Inflammatory macrophage (primary cell): Measurements from ENCODE around the gene MAML3.
"Not testable (repeated sequence)": the region's sequence is repeated elsewhere in the genome, so short reads cannot be mapped to it uniquely, and the experiment has no call there.

ENCODE experiments used
- DNase-seq, 2 donors: peaks; one replicate each; pipeline ENCODE4 v3.0.0-alpha.2; 2020 to 2022

MAML3 gene

DNA sequence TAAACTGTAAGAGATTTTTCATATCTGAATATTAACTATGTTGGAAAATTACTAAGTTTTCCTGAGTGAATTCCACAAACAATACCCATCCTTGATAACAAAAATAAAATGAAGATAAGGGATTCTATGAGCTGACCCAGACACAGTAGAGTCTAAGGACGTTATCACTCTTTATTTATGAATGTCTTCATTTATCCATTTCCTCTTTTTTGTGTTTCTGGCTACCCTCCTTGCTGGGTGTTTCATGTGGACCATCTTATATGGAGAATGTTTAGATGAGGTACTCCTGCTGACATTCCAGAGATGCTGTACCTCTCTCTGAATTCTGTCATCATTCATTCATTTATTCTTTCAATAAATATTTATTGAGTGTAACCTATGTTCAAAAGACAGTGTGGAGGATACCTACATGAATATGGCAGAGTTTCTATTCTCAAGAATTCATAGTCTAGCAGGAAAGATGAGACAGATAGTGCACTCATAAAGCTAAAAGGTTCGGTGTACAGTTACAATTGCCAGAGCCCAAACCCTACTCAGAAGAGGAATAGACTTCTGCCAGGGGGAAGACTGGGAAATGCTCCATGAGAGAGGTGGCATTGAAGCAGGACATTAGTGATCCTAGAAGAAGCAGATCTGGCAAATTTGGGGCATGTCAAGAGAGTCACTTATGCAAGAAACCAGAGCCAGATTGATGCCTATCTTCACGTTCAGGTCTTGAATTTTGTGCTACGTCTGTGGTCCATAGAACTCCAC is 195.8 kb downstream of the MAML3 start:
- DNase-seq = no peak

DNA sequence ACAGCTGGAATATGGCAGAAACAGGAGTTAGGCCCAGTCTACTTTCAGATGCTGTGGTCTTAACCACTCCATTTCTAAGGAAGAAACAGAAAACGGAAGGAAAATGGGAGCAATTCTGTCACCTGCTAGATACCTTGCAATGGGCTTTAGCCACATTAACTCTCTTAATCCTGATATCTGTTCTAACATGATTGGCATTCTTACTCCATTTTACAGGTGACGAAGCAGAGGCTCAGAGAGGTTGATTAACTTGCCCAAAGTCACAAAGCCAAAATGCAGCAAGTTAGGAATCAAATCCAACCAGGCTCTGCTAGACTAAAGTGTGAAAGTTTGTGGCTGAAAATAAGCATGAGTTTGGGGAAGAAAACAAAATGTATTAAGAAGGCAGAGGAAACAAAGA is 196.9 kb downstream of the MAML3 start:
- DNase-seq = no peak

DNA sequence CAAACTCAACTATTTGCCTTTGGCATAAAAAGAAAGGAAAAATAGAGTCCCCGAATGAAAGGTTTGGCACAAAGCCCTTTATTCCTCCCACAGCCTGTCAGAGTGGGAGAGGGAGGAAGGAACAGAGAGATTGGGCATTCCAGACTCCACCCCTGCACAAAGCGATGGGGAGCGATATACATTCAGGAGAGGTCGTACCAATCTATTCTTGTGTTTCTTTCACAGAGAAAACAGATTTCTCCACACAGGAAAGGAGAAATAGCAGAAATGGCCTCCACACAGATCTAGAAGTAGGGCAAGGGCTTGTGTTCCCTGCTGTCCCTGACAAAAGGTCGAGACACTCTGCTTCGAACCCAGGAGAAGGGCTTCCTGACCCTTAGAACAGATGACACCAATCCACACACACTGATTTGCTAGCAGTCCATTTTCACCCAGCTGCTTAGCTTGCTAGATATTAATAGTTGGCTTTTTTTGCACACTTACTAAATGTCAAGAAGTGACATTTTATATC is 197.4 kb downstream of the MAML3 start:
- DNase-seq = no peak

DNA sequence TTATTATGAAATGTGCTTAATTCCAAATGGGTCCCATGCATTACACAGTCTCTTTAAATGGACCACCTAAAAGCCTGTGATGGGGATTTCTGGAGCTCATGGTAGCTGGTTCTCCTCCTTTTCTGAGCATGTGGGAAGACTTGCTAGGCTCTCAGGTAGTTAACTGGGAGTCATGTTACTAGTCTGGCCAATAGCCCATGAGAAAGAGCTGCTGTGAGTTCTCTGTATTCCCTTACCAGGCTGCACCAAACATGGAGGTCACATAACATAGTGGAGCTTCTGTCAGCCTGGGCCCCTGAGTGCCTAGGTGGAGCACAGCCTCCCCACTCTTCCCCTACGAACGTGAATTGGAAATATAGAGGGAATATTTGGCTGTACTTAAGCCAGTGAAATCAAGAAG is 198.4 kb downstream of the MAML3 start:
- no peak for DNase-seq

DNA sequence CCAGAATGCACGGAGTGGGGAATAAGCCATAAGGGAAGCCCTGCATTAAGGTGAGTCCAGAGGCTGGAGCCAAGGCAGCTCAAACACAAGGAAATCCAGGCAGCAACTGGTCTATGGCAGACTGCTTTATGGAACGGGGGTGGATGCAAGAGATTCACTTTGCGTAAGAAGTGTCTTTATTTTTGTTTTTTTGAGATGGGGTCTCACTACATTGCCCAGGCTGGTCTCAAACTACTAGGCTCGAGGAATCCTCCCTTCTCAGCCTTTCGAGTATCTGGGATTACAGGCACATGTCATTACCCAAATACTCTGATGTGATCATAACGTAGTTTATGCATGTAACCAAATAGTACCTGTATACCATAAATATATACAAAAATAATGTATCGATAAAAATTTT is 199.5 kb downstream of the MAML3 start:
- no peak for DNase-seq

DNA sequence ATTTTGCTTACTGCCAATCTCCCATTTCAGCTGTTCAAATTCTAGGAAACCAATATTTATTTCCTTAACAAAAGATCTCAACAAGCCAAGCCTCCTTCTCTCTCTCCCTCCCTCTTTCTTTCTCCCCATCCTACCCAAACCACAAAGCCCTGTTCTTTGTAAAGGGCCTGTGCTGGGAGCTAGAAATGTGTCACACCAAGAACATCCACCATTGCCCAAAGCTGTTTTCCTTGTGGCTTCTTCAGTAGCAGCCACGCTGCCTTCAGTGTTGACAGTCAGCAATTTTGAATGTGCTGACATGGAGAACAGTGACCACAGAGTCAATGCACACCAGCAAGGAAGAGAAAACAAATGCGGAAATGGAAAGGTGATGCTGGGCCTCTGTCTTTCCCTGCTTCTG is 203.0 kb downstream of the MAML3 start:
- DNase-seq = peak in 1 of 2 donors; percentile 11

DNA sequence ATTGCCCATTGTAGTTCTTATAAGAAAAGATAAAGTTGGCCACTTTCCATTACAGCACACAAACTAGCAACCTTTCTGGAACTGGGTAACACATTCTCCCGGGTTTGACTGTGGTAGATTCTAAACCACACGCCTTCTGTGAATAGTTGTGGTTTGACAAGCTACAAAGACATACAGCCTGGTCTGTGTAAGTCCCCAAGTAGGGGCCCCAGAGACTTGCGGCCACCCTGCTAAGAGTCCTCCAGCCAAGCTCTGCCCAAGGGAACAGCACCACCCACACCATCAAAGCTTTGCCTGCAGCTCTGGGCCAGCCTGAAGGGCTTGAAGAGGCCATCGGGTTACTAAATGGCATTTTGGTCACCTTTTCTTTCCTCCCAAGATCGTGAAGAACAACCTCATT is 203.4 kb downstream of the MAML3 start:
- DNase-seq = no peak

DNA sequence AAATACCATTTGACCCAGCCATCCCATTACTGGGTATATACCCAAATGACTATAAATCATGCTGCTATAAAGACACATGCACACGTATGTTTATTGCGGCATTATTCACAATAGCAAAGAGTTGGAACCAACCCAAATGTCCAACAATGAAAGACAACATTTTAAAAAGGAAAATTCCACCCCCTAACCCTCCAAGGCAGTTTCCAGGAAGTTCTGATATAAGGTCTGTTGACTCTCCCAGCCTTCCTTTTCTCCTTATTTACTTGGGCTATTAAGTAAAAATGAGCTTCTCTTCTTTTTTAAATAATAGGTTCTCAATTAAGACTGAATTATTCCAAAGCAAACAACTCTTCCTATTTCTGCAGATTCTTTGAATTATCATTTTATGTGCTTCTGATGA is 209.1 kb downstream of the MAML3 start:
- DNase-seq = not testable (repeated sequence)

DNA sequence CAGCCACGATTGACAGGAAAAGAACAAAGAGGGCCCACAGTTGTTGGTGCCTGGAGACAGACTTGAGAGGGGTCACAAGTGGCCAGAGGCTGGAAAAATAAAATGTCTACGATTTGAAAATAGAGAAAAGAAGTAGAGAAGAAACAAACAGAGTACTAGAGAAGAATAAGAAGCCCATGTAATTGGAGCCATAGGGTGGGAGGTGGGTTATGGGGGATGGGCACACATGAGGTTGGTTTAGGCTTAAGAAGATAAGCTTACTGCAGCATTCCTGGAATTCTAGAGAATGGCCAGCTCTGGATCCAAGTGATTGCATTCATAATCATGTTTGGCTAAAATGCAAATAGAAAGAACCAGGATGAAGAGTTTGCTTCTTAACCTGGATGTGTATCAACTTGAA is 210.7 kb downstream of the MAML3 start:
- no peak for DNase-seq

DNA sequence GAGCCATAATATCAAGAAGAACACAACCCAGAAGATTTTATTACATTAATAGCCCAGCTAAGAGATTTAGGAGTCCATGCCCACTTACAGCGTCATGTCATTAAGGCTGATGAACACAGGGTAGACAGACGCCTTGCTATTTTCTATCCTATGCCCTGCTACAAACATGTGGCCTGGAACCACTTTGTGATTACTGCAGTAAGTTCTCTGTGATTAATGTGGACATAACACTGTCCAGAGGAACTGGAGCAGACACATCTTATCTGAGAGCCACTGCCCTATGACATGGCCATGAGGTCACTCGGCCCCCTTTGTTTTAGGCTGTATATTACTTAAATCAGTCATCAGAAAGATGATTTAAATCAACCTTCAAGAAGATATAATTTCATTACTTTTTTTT is 211.7 kb downstream of the MAML3 start:
- DNase-seq = no peak

DNA sequence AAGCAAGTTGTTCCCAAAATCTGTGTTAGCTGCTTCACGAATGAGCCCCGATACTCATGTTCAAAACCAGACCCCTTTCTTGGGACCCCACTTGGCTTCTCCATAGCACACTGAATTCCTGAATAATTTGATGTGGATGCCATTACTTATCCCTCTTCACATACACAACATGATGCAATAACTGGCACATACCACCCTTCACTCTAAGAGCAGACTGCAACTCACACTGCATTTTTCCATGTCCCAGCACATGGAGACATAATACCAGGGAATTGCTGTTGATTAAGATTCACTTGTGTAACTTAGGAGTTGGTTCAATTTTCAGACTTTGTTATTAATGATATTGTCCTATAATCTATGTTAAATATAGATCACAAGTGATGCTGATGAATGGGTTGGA is 213.4 kb downstream of the MAML3 start:
- no peak for DNase-seq

DNA sequence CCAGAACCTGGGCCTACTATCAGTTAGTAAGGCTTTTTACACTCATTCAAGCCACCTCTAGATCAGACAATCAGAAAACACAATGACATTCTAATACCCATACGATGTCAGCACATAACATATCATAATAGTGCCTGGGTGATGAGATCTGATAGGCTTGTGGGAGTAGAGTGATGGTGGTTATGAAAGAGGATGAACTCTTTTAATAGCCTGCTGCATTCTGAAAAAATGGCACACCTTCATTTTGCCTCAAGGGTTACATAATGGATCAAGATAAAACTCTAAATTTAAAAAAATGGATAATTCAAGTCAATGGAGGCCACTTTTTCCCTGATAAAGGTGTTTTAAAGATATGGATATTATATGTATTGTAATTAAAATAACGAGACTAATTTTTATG is 215.6 kb downstream of the MAML3 start:
- no peak for DNase-seq

DNA sequence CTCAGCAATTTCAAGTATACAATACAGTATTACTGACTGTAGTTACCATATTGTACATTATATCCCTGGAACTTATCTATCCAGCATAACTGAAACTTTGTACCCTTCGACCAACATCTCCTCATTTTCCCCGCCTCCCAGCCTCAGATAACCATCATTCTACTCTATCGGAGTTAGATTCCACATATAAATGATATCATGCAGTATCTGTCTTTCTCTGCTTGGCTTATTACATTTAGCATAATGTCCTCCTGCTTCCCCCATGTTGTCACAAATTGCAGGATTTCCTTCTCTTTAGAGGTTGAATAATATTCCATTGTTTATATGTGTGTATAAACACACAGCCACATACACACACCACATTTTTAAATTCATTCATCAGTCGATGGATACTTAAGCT is 218.1 kb downstream of the MAML3 start:
- DNase-seq = no peak

DNA sequence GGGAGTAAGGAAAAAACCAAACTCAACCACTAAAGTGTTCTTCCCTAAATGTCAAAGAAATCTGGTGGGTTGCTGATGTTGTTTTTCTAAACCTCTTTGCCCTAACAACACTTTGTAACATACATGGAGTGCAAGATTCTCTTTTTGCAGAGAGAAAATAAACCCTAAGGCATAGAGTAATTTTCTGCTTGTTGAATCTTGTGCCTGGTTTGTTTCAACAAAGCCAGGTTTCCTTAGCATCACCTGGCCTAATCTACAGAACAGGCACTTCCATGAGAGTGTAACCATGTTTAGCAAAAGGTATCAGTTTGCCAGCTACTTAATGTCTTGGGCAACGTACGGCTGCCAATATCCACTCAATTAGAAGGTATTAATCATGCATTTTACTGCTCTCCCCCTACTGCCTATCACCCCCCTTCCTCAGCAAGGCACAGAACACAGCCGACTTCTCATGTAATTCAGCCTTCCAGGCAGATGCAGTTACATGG is 219.2 kb downstream of the MAML3 start:
- no peak for DNase-seq

DNA sequence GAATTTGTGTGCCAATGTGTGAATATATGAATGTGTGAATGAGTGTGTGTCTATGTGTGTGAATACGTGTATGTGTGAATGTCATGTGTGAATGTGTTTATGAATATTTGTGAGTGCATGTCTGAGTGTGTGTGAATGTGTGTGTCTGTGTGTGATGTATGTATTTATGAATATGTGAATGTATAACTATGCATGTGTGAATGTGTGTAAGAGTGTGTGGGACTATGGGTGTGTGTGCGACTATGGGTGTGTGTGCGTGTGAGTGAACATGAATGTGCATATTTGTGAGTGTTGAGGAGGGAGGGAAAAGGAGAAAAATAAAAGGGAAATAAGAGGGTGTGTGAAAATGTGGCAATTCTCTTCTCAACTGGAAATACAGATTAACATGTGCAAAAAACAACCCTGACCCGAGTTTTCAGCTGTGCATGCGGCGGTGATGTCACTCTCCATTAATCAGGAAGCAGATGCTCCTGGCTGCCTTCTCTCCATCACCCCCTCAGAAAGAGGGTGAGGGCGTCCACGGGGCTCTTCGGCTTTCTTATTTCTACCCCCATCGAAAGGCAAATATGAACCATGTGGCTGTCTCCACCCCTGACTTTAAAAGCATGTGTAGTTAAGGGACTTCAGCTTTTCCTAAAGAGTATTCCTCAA is 219.8 kb downstream of the MAML3 start:
- peak; percentile 47 to 61 for DNase-seq

DNA sequence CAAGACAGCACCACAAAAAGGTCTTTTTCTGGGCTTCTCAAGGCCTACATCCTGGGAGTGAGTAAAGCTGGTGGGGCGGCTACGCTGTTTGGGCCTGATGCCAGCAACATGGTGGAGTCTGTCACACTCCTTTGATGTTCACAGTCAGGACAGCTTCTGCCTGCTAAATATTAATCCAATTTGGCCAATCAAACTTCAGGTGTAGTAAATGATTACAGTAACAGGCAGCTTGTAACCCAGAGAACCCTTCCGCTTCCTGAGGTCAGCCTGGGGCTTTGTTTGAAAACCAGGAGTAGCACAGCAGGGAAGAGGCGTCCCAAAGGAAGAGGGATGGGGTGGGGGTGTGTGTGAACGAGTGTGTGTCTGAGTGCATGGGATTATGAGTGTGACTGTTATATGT is 220.4 kb downstream of the MAML3 start:
- no peak for DNase-seq

DNA sequence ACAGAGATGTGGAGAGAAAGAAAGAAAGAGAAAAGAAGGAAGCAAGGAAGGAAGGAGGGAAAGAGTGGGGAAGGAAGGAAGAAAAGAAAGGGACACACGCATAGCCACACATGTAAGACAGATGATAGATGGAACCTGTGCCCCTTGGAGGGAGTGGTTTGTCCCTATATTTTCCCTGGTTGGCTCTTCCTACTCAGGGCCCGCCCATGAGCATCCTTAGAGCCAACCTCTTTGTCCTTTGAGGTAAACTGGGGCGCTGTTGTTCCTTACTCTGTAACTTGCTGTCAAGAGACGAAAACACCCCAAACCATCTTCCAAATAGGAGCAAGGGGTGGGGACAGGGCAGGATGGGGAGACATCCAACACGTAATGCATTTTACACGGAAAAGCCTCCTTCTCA is 220.9 kb downstream of the MAML3 start:
- no peak for DNase-seq

DNA sequence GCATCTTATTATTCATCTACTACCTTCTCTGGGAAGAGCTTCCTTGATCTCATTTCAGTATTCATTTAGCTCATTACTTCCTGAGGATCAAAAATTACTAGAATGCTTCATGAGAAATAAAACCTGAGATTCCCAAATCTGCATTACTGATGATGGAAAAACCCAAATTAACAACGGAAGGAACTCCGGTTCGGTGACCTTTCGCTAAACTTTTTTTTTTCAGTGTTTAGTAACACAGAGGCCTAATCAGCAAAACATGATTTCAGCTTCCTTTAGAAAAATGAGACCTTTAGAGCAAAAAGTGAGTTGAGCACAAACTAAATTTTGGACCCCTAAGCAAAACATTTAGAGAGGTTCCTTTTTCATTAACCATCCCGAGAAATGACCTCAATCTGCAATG is 229.2 kb downstream of the MAML3 start:
- DNase-seq = no peak

DNA sequence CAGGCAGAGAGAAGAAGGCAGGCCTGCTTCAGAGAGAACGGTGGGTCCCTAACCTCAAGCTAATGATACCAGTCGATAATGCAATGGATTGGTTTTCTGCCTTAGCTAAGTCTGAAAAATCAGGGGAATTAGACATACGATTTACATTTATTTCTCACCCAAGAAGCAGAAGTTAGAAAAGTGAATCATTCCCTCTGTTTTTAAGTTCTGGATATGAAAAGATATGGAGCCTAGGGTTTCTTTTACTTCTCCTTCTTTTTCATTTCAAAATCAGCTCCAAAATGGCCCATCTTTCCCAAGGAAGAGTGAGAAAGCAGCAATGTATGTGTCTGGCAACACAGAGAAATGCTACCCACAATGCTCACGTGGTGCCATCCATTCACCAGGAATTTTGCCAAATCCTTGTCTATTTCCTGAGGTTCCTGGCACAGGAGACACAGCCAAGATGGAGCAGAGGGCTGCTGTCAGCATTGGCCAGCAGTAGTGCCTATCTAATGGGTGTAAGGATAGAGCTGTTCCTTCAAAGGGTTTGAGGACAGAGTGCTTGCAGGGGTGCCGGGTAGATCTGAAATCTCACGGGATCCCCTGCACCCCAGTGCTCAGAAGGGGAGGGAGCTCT is 231.5 kb downstream of the MAML3 start:
- no peak for DNase-seq

DNA sequence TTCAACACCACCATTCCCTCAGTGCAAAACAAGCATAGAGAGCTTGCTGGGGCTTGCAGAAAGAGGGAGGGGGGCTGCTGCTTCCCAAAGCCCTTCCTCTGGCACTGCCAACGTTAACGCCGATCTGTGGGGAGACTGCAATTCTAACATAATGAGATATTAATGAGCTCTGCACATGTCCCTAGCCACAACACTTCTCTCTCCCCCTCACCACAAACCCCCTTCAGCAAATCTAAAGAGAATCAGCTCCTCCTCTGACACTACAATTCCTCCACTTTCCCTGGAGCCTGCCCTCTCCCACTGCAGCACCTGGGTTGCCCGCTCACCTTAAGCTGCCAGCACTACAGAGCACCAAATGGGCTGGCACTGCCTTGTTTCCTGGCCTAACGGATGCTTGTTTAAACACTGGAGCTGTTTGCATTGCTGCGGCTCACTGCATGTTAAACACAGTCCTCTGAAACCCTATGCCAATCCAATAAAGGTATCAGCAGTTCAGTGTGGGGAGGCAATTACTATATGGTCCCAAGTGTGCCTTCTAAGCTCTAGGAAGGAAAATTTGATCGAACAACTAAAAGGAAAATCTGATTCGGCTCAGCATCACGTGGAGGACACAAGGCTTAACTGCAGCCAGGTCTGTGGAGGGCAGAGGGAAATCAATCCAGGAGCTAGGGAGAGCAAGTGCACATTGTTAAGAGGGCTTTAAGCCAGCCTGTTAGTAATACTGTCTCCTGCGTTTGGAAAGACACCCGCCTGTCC is 232.4 kb downstream of the MAML3 start:
- DNase-seq = no peak

DNA sequence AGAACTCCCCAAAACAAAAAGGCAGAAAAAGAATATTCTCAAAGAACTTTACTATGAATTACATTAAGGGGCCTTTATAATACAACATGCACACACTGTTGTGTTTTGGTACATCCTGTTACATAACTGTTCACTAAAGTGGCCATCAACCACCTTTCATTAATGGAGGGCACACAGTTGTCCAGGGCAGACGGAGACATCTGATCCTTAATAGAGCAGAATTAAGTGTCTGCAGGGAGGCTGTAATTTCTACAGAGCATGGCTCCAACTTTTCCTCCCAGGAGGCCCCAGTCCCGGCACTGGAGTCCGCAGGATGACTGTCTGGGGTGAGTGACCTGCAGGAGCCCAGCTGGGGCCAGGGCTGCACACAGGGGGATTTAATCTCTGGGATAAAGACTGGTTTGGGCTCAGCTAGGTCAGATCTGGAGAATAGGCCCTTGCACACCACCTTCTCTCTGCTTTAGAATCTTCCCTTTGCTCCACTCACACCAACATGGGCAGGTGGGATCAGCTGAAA is 233.4 kb downstream of the MAML3 start:
- no peak for DNase-seq

DNA sequence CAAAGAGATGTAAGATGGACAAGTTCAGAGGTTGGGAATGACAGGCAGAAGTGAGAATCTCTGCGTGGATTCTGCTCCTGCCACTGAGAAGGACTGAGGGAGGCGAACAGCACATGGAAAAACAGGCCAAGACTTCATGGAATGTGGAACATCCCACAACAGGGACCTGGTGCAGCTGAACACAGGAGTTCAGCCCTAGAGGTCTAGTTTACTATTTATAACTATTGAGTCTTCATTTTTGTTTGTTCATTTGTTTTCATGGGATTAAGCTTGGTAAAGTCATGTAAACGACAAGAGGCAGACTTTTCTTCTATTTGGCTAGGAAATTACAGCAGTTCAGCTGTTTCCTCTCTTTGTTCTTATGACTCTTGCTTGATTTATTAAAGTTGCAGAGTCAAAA is 234.5 kb downstream of the MAML3 start:
- no peak for DNase-seq

DNA sequence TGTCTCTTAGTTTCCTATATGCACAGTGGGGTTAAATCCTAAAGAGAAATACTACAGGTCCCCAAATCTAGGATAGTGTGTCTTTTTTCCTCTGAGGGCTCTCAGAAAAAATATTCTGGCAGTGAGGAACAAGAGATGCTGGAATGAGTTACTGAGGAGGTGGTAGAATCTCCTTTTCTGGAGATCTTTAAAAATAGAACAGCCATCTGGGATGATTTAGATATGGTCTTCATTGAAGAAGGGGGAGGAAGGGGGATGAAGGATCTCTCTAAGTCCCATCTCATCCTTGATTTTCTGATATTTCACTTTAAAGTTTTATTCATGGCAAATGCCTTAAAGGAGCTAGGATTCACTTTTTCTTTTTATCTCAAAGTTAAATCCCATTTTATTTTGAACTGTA is 235.0 kb downstream of the MAML3 start:
- no peak for DNase-seq
